ENCODE data around the gene KCND3.

KCND3 gene

DNA sequence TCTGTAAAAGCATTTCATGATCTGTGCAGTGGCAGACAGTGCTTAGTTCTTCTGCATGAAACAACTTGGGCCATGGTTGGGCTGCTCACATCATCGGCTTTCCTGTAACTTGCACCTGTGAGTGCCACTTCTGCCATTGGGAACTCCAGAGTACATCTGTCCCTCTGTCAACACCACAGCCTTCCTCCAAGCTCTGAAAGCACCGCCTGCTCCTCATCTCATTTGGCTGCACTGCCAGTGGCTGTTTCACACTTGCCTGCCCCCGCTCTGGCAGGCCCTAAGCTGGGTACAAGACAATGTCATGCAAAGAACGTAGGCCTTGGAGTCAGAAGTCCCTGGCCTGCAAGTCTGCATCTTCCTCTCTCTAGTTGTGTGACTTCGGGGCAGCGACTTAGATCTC, 187.4 kb downstream of the KCND3 start:
- TF ChIP-seq TAF1 (IDR thresholded peaks at IDR 0.05; ENCODE audit: borderline replicate concordance, insufficient read depth, low read length) (no peak), REST (IDR thresholded peaks at IDR 0.05; ENCODE audit: insufficient read depth in 1 of 2, low read depth in 2 of 2, low read length in 2 of 2) (no peak), SIN3A (IDR thresholded peaks at IDR 0.05; ENCODE audit: borderline replicate concordance, insufficient read depth, low read length) (no peak), POLR2AphosphoS5 (IDR thresholded peaks at IDR 0.05; ENCODE audit: low read depth, low read length) (no peak), FOXP2 (optimal IDR thresholded peaks at IDR 0.05; ENCODE audit: borderline replicate concordance, extremely low read depth, extremely low read length, insufficient read depth) (no peak)

DNA sequence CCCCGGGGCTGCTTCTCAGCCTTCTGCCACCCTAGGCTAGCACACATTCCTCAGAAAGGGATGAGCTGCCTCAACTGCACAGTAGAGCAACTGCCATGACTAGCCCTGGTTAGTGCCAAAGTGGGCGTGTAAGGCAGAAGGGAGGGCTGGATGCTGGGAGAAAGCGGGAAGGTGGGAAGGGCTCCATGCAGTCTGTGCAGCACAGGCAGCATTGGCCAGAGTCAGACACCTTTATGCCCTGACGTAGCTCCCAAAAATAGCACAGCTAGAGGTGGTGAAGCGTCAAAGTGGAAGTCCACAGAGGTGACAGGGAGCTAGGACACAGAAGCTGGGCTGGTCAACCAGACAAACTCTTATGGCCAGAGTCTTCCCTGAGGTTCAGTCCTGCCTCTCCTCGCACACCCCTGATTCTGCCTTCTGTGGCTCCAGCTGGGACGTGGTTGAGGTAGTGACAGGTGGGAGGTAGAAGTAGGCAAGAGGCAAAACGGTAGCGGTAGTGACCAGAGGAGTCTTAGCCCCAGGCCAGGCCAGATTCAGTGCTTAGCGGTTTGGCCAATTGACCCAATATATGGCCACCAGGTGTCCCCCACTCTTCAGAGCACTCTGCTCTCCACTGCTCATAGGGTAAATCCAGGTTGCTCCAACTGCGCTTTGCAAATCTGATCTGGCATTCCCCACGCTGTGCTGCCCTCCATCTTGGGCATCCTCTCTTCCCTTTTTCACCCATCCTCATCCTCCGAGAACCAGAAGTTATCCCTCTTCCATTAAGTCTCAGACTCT, 188.2 kb downstream of the KCND3 start:
- TF ChIP-seq SIN3A (IDR thresholded peaks at IDR 0.05; ENCODE audit: borderline replicate concordance, insufficient read depth, low read length) (no peak), REST (IDR thresholded peaks at IDR 0.05; ENCODE audit: insufficient read depth in 1 of 2, low read depth in 2 of 2, low read length in 2 of 2) (no peak), TAF1 (IDR thresholded peaks at IDR 0.05; ENCODE audit: borderline replicate concordance, insufficient read depth, low read length) (no peak), FOXP2 (optimal IDR thresholded peaks at IDR 0.05; ENCODE audit: borderline replicate concordance, extremely low read depth, extremely low read length, insufficient read depth) (no peak), POLR2AphosphoS5 (IDR thresholded peaks at IDR 0.05; ENCODE audit: low read depth, low read length) (no peak)

DNA sequence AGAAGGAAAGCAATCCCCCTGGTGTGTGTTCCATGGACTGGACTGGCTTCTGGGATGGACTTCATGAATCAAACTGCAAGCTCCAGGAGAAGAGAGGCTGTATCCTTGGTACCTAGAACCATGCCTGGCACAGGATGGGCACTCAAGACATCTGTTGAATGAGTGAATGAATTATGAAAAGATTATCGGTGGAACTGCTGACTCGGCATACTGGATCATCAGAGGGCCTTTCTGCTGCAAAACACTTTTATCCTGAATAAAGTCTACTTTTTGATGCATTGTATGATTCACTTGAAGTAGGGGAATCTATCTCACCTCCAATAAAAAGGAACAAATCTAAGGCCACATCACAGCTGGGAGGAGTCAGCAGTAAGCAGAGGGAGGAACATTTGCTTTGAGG, 190.9 kb downstream of the KCND3 start:
- TF ChIP-seq TAF1 (IDR thresholded peaks at IDR 0.05; ENCODE audit: borderline replicate concordance, insufficient read depth, low read length) = no peak
- no peak for TF ChIP-seq SIN3A (IDR thresholded peaks at IDR 0.05; ENCODE audit: borderline replicate concordance, insufficient read depth, low read length)
- TF ChIP-seq POLR2AphosphoS5 (IDR thresholded peaks at IDR 0.05; ENCODE audit: low read depth, low read length) = no peak
- TF ChIP-seq FOXP2 (optimal IDR thresholded peaks at IDR 0.05; ENCODE audit: borderline replicate concordance, extremely low read depth, extremely low read length, insufficient read depth) = no peak
- no peak for TF ChIP-seq REST (IDR thresholded peaks at IDR 0.05; ENCODE audit: insufficient read depth in 1 of 2, low read depth in 2 of 2, low read length in 2 of 2)

DNA sequence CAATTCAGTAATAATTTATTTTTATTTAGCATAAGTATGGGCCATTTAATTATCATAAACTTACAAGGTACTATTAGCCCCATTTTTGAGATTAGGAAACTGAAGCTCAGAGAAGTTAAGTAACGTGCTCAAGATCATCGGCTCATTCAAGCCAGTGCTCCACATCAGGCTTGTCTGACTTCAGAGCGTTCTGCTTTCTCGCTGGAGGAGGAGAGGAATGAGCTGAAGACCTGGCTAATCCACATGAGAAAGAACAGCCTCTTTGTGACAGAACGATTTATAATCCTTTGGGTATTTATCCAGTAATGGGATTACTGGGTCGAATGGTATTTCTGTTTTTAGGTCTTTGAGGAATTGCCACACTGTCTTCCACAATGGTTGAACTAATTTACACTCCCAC, 194.1 kb downstream of the KCND3 start:
- TF ChIP-seq FOXP2 (optimal IDR thresholded peaks at IDR 0.05; ENCODE audit: borderline replicate concordance, extremely low read depth, extremely low read length, insufficient read depth) (no peak), TAF1 (IDR thresholded peaks at IDR 0.05; ENCODE audit: borderline replicate concordance, insufficient read depth, low read length) (no peak), SIN3A (IDR thresholded peaks at IDR 0.05; ENCODE audit: borderline replicate concordance, insufficient read depth, low read length) (no peak), REST (IDR thresholded peaks at IDR 0.05; ENCODE audit: insufficient read depth in 1 of 2, low read depth in 2 of 2, low read length in 2 of 2) (no peak), POLR2AphosphoS5 (IDR thresholded peaks at IDR 0.05; ENCODE audit: low read depth, low read length) (no peak)

Measured in PFSK-1 (cell line).